Keratinocyte (primary cell): ENCODE data around the gene MYO1D. TPM values are rescaled to one million over a fixed set of nuclear protein-coding genes. Genes with fewer than 3 reads are reported as not detected.

ENCODE experiments used
- DNase-seq: peaks from one replicate; pipeline ENCODE4 v3.0.0-alpha.2; 2011; ENCODE audit warnings: low read depth, missing footprints, low spot score
- FAIRE-seq: peaks from 2 replicates; lab custom pipeline; 2011; peaks lifted over from hg19 to GRCh38; lab: Jason Lieb, UNC
- H2AFZ ChIP-seq: 2 replicates; pipeline ENCODE4 v1.6.0; 2012; ENCODE audit warnings: low read length, control low read depth, inconsistent platforms; ENCODE audit not compliant: control insufficient read depth
- H3K27ac ChIP-seq: 2 replicates; pipeline ENCODE4 v1.5.1; 2011; ENCODE audit warnings: low read length; ENCODE audit not compliant: control insufficient read depth, insufficient read depth
- H3K27me3 ChIP-seq: 3 replicates; pipeline ENCODE4 v1.6.0; 2011; ENCODE audit warnings: low read length; ENCODE audit not compliant: control insufficient read depth, insufficient read depth; ENCODE audit errors: extremely low read depth
- H3K36me3 ChIP-seq, 2 experiments: 2 replicates in 1 of 2; 3 replicates in 1 of 2; pipeline ENCODE4 v1.5.1; 2011; ENCODE audit warnings: low read length in 2 of 2, mild to moderate bottlenecking in 1 of 2; ENCODE audit not compliant: control insufficient read depth in 2 of 2, insufficient read depth in 2 of 2; ENCODE audit errors: extremely low read depth in 1 of 2
- H3K4me1 ChIP-seq: 3 replicates; pipeline ENCODE4 v1.5.1; 2011; ENCODE audit warnings: low read length; ENCODE audit not compliant: control insufficient read depth, insufficient read depth; ENCODE audit errors: extremely low read depth
- H3K4me2 ChIP-seq: 3 replicates; pipeline ENCODE4 v1.6.0; 2011; ENCODE audit warnings: low read depth, low read length; ENCODE audit not compliant: control insufficient read depth, insufficient read depth; ENCODE audit errors: extremely low read depth
- H3K4me3 ChIP-seq, 3 experiments: fragments of 200-600 bp in 1 of 3; sonication (generic) in 1 of 3; 2 replicates in 2 of 3; 3 replicates in 1 of 3; pipeline ENCODE4 v1.5.1; 2011 to 2016; ENCODE audit warnings: low read length in 3 of 3, mild to moderate bottlenecking in 3 of 3, control low read depth in 2 of 3, inconsistent platforms in 1 of 3, low read depth in 1 of 3, mixed read lengths in 1 of 3, mixed run types in 1 of 3, moderate library complexity in 1 of 3; ENCODE audit not compliant: control insufficient read depth in 2 of 3, insufficient read depth in 2 of 3; ENCODE audit errors: extremely low read depth in 1 of 3
- H3K79me2 ChIP-seq: 2 replicates; pipeline ENCODE4 v1.6.0; 2012; ENCODE audit warnings: low read length; ENCODE audit not compliant: control insufficient read depth, insufficient read depth
- H3K9ac ChIP-seq: 3 replicates; pipeline ENCODE4 v1.6.0; 2011; ENCODE audit warnings: low read length; ENCODE audit not compliant: control insufficient read depth, insufficient read depth; ENCODE audit errors: extremely low read depth
- H3K9me1 ChIP-seq: 3 replicates; pipeline ENCODE4 v1.6.0; 2011; ENCODE audit warnings: low read length; ENCODE audit not compliant: control insufficient read depth, insufficient read depth; ENCODE audit errors: extremely low read depth
- H3K9me3 ChIP-seq: 2 replicates; pipeline ENCODE4 v1.5.1; 2012; ENCODE audit warnings: low read depth, low read length; ENCODE audit not compliant: control insufficient read depth
- H4K20me1 ChIP-seq: 3 replicates; pipeline ENCODE4 v1.6.0; 2011; ENCODE audit warnings: low read length; ENCODE audit not compliant: control insufficient read depth, insufficient read depth; ENCODE audit errors: extremely low read depth
- CTCF ChIP-seq, 3 experiments: IDR thresholded peaks in 1 of 3; conservative IDR thresholded peaks in 1 of 3; optimal IDR thresholded peaks in 1 of 3; 2 replicates in 2 of 3; 3 replicates in 1 of 3; pipeline versions ENCODE3 to v1.5.1; 2011; ENCODE audit warnings: low read length in 3 of 3, mild to moderate bottlenecking in 3 of 3, moderate library complexity in 2 of 3, control low read depth in 1 of 3, inconsistent platforms in 1 of 3; ENCODE audit not compliant: insufficient read depth in 2 of 3; ENCODE audit errors: extremely low read depth in 1 of 3
- EZH2 ChIP-seq: IDR thresholded peaks from one replicate; pipeline ENCODE4 v1.6.1; 2012; ENCODE audit warnings: inconsistent platforms, mild to moderate bottlenecking, low read length, moderate library complexity
- dilution Hi-C: fragments of 300-500 bp; cut with MboI; formaldehyde crosslinking; loops from one replicate; pipeline ENCODE4 v1.7.0; 2020; ENCODE audit warnings: low sequenced_read_pairs; ENCODE audit not compliant: extremely low pct_ligation_motif_present
- polyA plus RNA-seq, 5 experiments: library from polyadenylated mRNA; depleted of rRNA in 3 of 5; stranded (reverse) in 3 of 5; stranded (forward) in 1 of 5; unstranded in 1 of 5; fragments of >200 nt; gene quantifications; 1 replicate in 1 of 5; 2 replicates in 3 of 5; 3 replicates in 1 of 5; pipeline versions ENCODE4 v1.2.1 to v1.2.3, GENCODE V29; 2011 to 2012; ENCODE audit warnings: missing spikeins in 2 of 5, low read depth in 1 of 5, low replicate concordance in 1 of 5

Gene MYO1D
- polyA plus RNA-seq, 1 donor (not counting 4 experiments of a cell fraction or from before 2014, with no cell fraction given): 33.7 TPM

GRCh38 chr17:32636598-32637218 lies 240.2 kb downstream of the MYO1D start:
- Histone ChIP-seq H3K9me1 (no peaks in the 10 kb centered on the region), H3K4me1 (peaks cover 6% of the 10 kb centered on the region), H3K4me3 (no peak overlapping the region), H4K20me1 (no peaks in the 10 kb centered on the region), H3K27ac (no peak overlapping the region), H3K9me3 (no peaks in the 10 kb centered on the region), H3K9ac (no peak overlapping the region), H3K4me2 (peak overlapping the region; percentile 31), H3K79me2 (no peaks in the 10 kb centered on the region), H3K27me3 (no peaks in the 10 kb centered on the region), H2AFZ (no peak overlapping the region), H3K36me3 (no peaks in the 10 kb centered on the region)
- peak; percentile 87 for FAIRE-seq
- DNase-seq: peak; percentile 25
- dilution Hi-C loops: no loop called here
- TF ChIP-seq CTCF (optimal IDR thresholded peaks at IDR 0.05 in 1 of 3, IDR thresholded peaks at IDR 0.05 in 1 of 3, conservative IDR thresholded peaks at IDR 0.05 in 1 of 3; ENCODE audit: extremely low read depth in 1 of 3, insufficient read depth in 2 of 3, low read length in 3 of 3): no peak
- TF ChIP-seq EZH2: no peak

- dilution Hi-C loops: no loop called here
- DNase-seq (no peak), FAIRE-seq (no peak)
- Histone ChIP-seq H3K27me3 (no peaks in the 10 kb centered on the region), H3K36me3 (peaks cover 0 to under 1% of the 10 kb centered on the region in 2 experiments), H3K9ac (no peak overlapping the region), H3K4me3 (no peak overlapping the region), H3K9me3 (no peaks in the 10 kb centered on the region), H2AFZ (no peak overlapping the region), H3K4me2 (no peak overlapping the region), H4K20me1 (no peaks in the 10 kb centered on the region), H3K9me1 (no peaks in the 10 kb centered on the region), H3K27ac (no peak overlapping the region), H3K79me2 (no peaks in the 10 kb centered on the region), H3K4me1 (peaks cover 6% of the 10 kb centered on the region)
- TF ChIP-seq EZH2: no peak
Measured at GRCh38 chr17:32634167-32634566, 242.8 kb downstream of the MYO1D start.
